H7 (cell line): ENCODE measurements around the gene PRIM1. TPM values are rescaled to one million over a fixed set of nuclear protein-coding genes. Genes with fewer than 3 reads are reported as not detected.

ENCODE experiments used
- DNase-seq: peaks from one replicate; pipeline ENCODE4 v3.0.0; 2012
- H3K27me3 ChIP-seq: 2 replicates; pipeline ENCODE4 v1.6.0; 2011; ENCODE audit warnings: mild to moderate bottlenecking, low read length; ENCODE audit not compliant: control insufficient read depth, insufficient read depth
- H3K36me3 ChIP-seq: replicated peaks from 2 replicates; pipeline ENCODE4 v1.5.1; 2011; ENCODE audit warnings: low read length; ENCODE audit not compliant: control insufficient read depth, insufficient read depth
- H3K4me3 ChIP-seq: 2 replicates; pipeline ENCODE4 v1.5.1; 2011; ENCODE audit warnings: low read depth, mild to moderate bottlenecking, control low read depth, low read length, moderate library complexity; ENCODE audit not compliant: insufficient read depth
- total RNA-seq: library from RNA; depleted of rRNA; stranded (reverse); fragments of >200 nt; shearing (Covaris generic); gene quantifications from 2 replicates; pipeline ENCODE4 v1.2.3, GENCODE V29; 2014; rRNA removed

Gene PRIM1
- total RNA-seq, 1 experiment from 2014 or later = 44.0 TPM

DNA sequence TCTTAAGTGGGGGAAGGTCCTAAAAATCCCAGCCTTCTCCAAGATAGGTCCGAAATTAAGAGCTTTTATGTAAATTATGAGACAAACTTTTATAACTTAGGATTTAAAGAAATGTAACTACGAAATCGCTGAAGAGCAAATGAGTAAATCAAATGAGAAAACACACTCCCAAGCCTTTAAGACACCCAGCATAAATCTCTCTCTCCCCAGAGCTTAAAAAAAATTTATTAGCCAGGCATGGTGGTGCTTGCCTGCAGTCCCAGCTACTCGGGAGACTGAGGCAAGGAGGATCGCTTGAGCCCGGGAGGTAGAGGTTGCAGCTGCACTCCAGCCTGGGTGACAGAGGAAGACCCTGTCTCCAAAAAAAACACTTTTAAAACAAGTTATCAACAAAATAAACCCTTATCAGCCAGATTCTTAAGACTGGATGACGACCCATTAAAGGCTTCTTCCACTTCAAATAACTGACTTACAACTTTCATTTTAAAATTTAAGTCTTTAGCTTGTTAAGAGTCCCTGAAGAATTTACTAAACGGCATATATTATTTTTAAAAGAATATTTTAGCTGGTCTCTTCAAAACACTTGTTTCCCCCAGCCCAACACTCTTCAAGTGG lies 67.3 kb downstream of the PRIM1 start:
- H3K36me3 ChIP-seq = peaks cover 3% of the 10 kb centered on the region
- no peak overlapping the region for H3K4me3 ChIP-seq
- no peak for DNase-seq
- no peaks in the 10 kb centered on the region for H3K27me3 ChIP-seq

DNA sequence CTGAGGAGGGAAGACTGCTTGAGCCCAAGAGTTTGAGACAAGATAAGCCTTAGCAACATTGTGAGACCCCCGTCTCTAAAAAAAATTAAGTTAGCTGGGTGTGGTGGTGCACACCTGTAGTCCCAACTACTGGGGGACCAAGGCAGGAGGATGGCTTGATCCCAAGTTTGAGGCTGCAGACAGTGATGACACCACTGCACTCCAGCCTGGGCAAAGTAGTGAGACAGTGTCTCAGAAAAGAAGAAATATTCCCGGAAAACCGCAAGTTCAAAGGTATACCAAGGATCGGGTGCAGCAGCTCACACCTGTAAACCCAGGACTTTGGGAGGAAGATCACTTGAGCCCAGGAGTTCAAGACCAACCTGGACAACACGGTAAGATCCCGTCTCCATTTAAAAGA lies 69.8 kb downstream of the PRIM1 start:
- no peak for DNase-seq
- no peaks in the 10 kb centered on the region for H3K27me3 ChIP-seq
- H3K36me3 ChIP-seq = peaks cover 3% of the 10 kb centered on the region
- no peak overlapping the region for H3K4me3 ChIP-seq

Other genes starting within 250 kb of the PRIM1 start
- gene RBMS2, start 230.5 kb downstream of the PRIM1 start, total RNA-seq = 6.1 and 8.5 TPM in 2 replicates
- 23.6 and 24.6 TPM in 2 replicates for gene BAZ2A, start 122.0 kb downstream of the PRIM1 start, total RNA-seq
- gene ATP5F1B, start 106.3 kb downstream of the PRIM1 start, total RNA-seq = 959 and 1,061 TPM in 2 replicates
- gene PTGES3, start 64.0 kb downstream of the PRIM1 start, total RNA-seq = 167 and 189 TPM in 2 replicates
- 1,507 and 1,762 TPM in 2 replicates for gene NACA, start 27.0 kb downstream of the PRIM1 start, total RNA-seq
- gene HSD17B6, start 11.0 kb upstream of the PRIM1 start, total RNA-seq = 3.5 and 6.7 TPM in 2 replicates
- 0.28 TPM in 1 of 2 replicates, not detected in the other for gene SDR9C7, start 182.1 kb upstream of the PRIM1 start, total RNA-seq
- gene RDH16, start 205.3 kb upstream of the PRIM1 start, total RNA-seq = 0.63 and 0.66 TPM in 2 replicates